Heart left ventricle (tissue), 13 donors: ENCODE data around the gene CALU.

Experiments used
- POLR2A ChIP-seq, 2 donors: fragments of 450-650 bp; IDR thresholded peaks; one replicate each; pipeline ENCODE4 v1.6.1; 2017; ENCODE audit warnings: antibody characterized with exemption in 2 of 2, mild to moderate bottlenecking in 2 of 2, moderate library complexity in 2 of 2
- TF ChIP-seq, protein P1 (sequence below), 12 donors: fragments of 200-600 bp; sonication (generic) in 4 of 12; IDR thresholded peaks; one replicate each; pipeline versions ENCODE4 v1.5.0 to v1.8.0; 2018 to 2022; ENCODE audit warnings: antibody characterized with exemption in 12 of 12, mild to moderate bottlenecking in 5 of 12
- donor health status: ischemic (EF 13 %, LVEDD 7.1; RV severe dilation, severe dysfunction).
- donor health status: DM: no; HTN: yes; CAD: no.
- donor health status: DM: no; HTN: no; CAD: no.
- donor health status: ischemic (EF 25% LVEDD 6.9; RV normal size, moderate dysfunction).
- donor health status: ischemic (EF 25% LVEDD 5.7; RV mildly dilated, moderate dysfunction).
- donor health status: ischemic (EF 35%, LVEDD 5.7; RV mildly dilated, moderate dysfunction).
- donor health status: nonischemic (EF 11% LVEDD 7.7; RV severe dilation, severe dysfunction).
- donor health status: DM: yes; HTN: yes; CAD: no.
- donor health status: PGD.
- donor health status: ischemic (EF 29% LVEDD 5.4; RV normal size, mild dysfunction).
- donor health status: nonischemic (EF 23%, LVEDD 6.1; RV moderate dilation, normal function).

DNA sequence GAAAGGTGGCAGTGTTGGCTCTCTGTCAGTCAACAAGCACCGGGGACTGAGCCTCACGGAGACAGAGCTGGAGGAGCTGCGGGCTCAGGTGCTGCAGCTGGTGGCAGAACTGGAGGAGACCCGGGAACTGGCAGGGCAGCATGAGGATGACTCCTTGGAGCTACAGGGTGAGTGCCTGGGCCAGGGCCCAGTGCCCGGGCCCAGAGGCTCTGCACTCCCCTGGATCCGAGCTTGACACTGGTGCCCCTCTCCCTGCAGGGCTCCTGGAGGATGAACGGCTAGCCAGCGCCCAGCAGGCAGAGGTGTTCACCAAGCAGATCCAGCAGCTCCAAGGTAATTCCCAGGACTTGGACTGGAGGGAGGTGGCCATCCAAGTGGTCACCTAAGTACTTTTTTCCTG is 55.3 kb downstream of the CALU start:
- TF ChIP-seq POLR2A (IDR thresholded peaks at IDR 0.05): no peak
- TF ChIP-seq, protein P1, sequence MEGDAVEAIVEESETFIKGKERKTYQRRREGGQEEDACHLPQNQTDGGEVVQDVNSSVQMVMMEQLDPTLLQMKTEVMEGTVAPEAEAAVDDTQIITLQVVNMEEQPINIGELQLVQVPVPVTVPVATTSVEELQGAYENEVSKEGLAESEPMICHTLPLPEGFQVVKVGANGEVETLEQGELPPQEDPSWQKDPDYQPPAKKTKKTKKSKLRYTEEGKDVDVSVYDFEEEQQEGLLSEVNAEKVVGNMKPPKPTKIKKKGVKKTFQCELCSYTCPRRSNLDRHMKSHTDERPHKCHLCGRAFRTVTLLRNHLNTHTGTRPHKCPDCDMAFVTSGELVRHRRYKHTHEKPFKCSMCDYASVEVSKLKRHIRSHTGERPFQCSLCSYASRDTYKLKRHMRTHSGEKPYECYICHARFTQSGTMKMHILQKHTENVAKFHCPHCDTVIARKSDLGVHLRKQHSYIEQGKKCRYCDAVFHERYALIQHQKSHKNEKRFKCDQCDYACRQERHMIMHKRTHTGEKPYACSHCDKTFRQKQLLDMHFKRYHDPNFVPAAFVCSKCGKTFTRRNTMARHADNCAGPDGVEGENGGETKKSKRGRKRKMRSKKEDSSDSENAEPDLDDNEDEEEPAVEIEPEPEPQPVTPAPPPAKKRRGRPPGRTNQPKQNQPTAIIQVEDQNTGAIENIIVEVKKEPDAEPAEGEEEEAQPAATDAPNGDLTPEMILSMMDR (IDR thresholded peaks at IDR 0.05): no peak
